CD4-positive, alpha-beta T cell treated with Interleukin-4 for 4 hours (primary cell): ENCODE measurements around the gene SYT6.

ENCODE experiments used
- DNase-seq: peaks from one replicate; pipeline ENCODE4 v3.0.0-alpha.2; 2020

The SYT6 gene

GRCh38 chr1:114154146-114154962 lies 685 bp upstream of the SYT6 start:
- no peak for DNase-seq

- no peak for DNase-seq
Measured at GRCh38 chr1:114152508-114153260, 985 bp downstream of the SYT6 start.

GRCh38 chr1:114152089-114152507 lies 1.6 kb downstream of the SYT6 start:
- DNase-seq = no peak

GRCh38 chr1:114150016-114150415 lies 3.7 kb downstream of the SYT6 start:
- DNase-seq = no peak

GRCh38 chr1:114149211-114149610 lies 4.5 kb downstream of the SYT6 start:
- DNase-seq = no peak

GRCh38 chr1:114145504-114146151 lies 8.0 kb downstream of the SYT6 start:
- no peak for DNase-seq

- no peak for DNase-seq
Measured at GRCh38 chr1:114144016-114144415, 9.7 kb downstream of the SYT6 start.

GRCh38 chr1:114139540-114139939 lies 14.1 kb downstream of the SYT6 start:
- no peak for DNase-seq

GRCh38 chr1:114137497-114137896 lies 16.2 kb downstream of the SYT6 start:
- DNase-seq = no peak

- no peak for DNase-seq
Measured at GRCh38 chr1:114135786-114136185, 17.9 kb downstream of the SYT6 start.

- no peak for DNase-seq
Measured at GRCh38 chr1:114134518-114134917, 19.2 kb downstream of the SYT6 start.

GRCh38 chr1:114133129-114133528 lies 20.5 kb downstream of the SYT6 start:
- no peak for DNase-seq

- DNase-seq = no peak
Measured at GRCh38 chr1:114131526-114132220, 22.0 kb downstream of the SYT6 start.

- DNase-seq = no peak
Measured at GRCh38 chr1:114130846-114131525, 22.7 kb downstream of the SYT6 start.

- DNase-seq = no peak
Measured at GRCh38 chr1:114130213-114130612, 23.5 kb downstream of the SYT6 start.

GRCh38 chr1:114128293-114128692 lies 25.4 kb downstream of the SYT6 start:
- DNase-seq = no peak

- no peak for DNase-seq
Measured at GRCh38 chr1:114126261-114127095, 27.2 kb downstream of the SYT6 start.

- no peak for DNase-seq
Measured at GRCh38 chr1:114124644-114125043, 29.0 kb downstream of the SYT6 start.

GRCh38 chr1:114122941-114123618 lies 30.6 kb downstream of the SYT6 start:
- no peak for DNase-seq

GRCh38 chr1:114118351-114118990 lies 35.2 kb downstream of the SYT6 start:
- DNase-seq = no peak
